Measurements from ENCODE around the gene PACRG. TPM values are rescaled to one million over a fixed set of nuclear protein-coding genes. Genes with fewer than 3 reads are reported as not detected.

PACRG gene
- total RNA-seq, 1 experiment from 2014 or later = not detected

- DNase-seq = no peak
- Histone ChIP-seq H3K4me1 (no peaks in the 10 kb centered on the region), H3K4me3 (ENCODE audit: low read depth, low read length) (no peak overlapping the region), H3K9me3 (no peaks in the 10 kb centered on the region; the same call in 1 of the 2 replicates), H3K36me3 (ENCODE audit: control insufficient read depth, insufficient read depth, low read length) (no peaks in the 10 kb centered on the region), H3K27me3 (replicated peaks; ENCODE audit: control insufficient read depth, insufficient read depth, low read length) (no peaks in the 10 kb centered on the region; the same call in 1 of the 2 replicates)
- no TSS peak for BruUV-seq (replicated peaks)
- ChIA-PET CTCF (no interaction called here), POLR2A (no interaction called here)
- H3K36me3 Mint-ChIP-seq (ENCODE audit: insufficient read depth, unreplicated experiment) = no peaks in the 10 kb centered on the region
- no peak overlapping the region for H3K27ac Mint-ChIP-seq (ENCODE audit: unreplicated experiment)
- no peak overlapping the region for H3K4me3 Mint-ChIP-seq (ENCODE audit: unreplicated experiment)
- peaks cover 11% of the 10 kb centered on the region for H3K27me3 Mint-ChIP-seq (ENCODE audit: insufficient read depth, unreplicated experiment)
- H3K9me3 Mint-ChIP-seq (ENCODE audit: unreplicated experiment) = no peaks in the 10 kb centered on the region
- no peaks in the 10 kb centered on the region for H3K4me1 Mint-ChIP-seq (ENCODE audit: low read depth, unreplicated experiment)
- TF ChIP-seq, protein P1, sequence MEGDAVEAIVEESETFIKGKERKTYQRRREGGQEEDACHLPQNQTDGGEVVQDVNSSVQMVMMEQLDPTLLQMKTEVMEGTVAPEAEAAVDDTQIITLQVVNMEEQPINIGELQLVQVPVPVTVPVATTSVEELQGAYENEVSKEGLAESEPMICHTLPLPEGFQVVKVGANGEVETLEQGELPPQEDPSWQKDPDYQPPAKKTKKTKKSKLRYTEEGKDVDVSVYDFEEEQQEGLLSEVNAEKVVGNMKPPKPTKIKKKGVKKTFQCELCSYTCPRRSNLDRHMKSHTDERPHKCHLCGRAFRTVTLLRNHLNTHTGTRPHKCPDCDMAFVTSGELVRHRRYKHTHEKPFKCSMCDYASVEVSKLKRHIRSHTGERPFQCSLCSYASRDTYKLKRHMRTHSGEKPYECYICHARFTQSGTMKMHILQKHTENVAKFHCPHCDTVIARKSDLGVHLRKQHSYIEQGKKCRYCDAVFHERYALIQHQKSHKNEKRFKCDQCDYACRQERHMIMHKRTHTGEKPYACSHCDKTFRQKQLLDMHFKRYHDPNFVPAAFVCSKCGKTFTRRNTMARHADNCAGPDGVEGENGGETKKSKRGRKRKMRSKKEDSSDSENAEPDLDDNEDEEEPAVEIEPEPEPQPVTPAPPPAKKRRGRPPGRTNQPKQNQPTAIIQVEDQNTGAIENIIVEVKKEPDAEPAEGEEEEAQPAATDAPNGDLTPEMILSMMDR (IDR thresholded peaks at IDR 0.05; ENCODE audit: insufficient read depth in 1 of 2, low read depth in 1 of 2, low read length in 1 of 2, severe bottlenecking in 1 of 2, unreplicated experiment in 1 of 2) = no peak
- intact Hi-C loops (cut with micrococcal nuclease; ENCODE audit: unreplicated experiment) = no loop called here
Observed at GRCh38 chr6:163152701-163153100, 424.9 kb downstream of the PACRG start.

- BruUV-seq (replicated peaks) = no TSS peak
- no peak overlapping the region for H3K4me3 ChIP-seq (ENCODE audit: low read depth, low read length)
- no peaks in the 10 kb centered on the region for H3K9me3 ChIP-seq
- DNase-seq = no peak
- Mint-ChIP-seq H3K4me1 (ENCODE audit: low read depth, unreplicated experiment) (no peaks in the 10 kb centered on the region), H3K27ac (ENCODE audit: unreplicated experiment) (no peak overlapping the region), H3K27me3 (ENCODE audit: insufficient read depth, unreplicated experiment) (peaks cover 16% of the 10 kb centered on the region), H3K36me3 (ENCODE audit: insufficient read depth, unreplicated experiment) (no peaks in the 10 kb centered on the region), H3K9me3 (ENCODE audit: unreplicated experiment) (no peaks in the 10 kb centered on the region), H3K4me3 (ENCODE audit: unreplicated experiment) (no peak overlapping the region)
- ChIA-PET CTCF (no interaction called here), POLR2A (no interaction called here)
- TF ChIP-seq, protein P1 (IDR thresholded peaks at IDR 0.05; ENCODE audit: insufficient read depth in 1 of 2, low read depth in 1 of 2, low read length in 1 of 2, severe bottlenecking in 1 of 2, unreplicated experiment in 1 of 2) = no peak
- H3K36me3 ChIP-seq (ENCODE audit: control insufficient read depth, insufficient read depth, low read length) = no peaks in the 10 kb centered on the region
- H3K27me3 ChIP-seq (replicated peaks; ENCODE audit: control insufficient read depth, insufficient read depth, low read length) = peaks cover 1% of the 10 kb centered on the region; the same call in 1 of the 2 replicates
- H3K4me1 ChIP-seq = no peaks in the 10 kb centered on the region
- intact Hi-C loops (cut with micrococcal nuclease; ENCODE audit: unreplicated experiment) = no loop called here
Observed at GRCh38 chr6:163159110-163159509, 431.3 kb downstream of the PACRG start.

DNA sequence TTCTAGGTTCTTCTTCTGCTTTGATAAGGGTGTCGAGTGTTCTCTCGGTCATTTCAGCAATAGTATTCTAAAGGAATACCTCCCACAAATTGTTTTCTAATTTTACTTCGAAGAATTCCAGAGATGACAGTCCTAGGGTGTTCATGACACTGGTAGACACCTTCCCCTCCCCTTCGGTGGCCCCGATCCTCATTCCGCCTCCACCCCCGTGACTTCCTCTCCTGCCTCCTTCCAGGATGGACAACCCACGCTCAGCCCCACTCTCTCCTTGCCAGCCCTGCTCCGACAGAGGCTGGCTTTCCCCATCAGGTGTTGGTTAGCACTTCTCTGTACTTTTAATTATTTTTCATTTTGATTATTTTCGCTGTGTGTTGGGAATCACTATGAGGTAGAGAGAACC, 431.9 kb downstream of the PACRG start:
- no peaks in the 10 kb centered on the region for H3K36me3 ChIP-seq (ENCODE audit: control insufficient read depth, insufficient read depth, low read length)
- BruUV-seq (replicated peaks) = no TSS peak
- no peak overlapping the region for H3K27ac Mint-ChIP-seq (ENCODE audit: unreplicated experiment)
- H3K27me3 Mint-ChIP-seq (ENCODE audit: insufficient read depth, unreplicated experiment) = peaks cover 16% of the 10 kb centered on the region
- no peak for DNase-seq
- no peak overlapping the region for H3K4me3 Mint-ChIP-seq (ENCODE audit: unreplicated experiment)
- H3K9me3 ChIP-seq = no peaks in the 10 kb centered on the region
- no peak overlapping the region for H3K4me3 ChIP-seq (ENCODE audit: low read depth, low read length)
- H3K4me1 Mint-ChIP-seq (ENCODE audit: low read depth, unreplicated experiment) = no peaks in the 10 kb centered on the region
- POLR2A ChIA-PET = no interaction called here
- intact Hi-C loops (cut with micrococcal nuclease; ENCODE audit: unreplicated experiment) = no loop called here
- TF ChIP-seq, protein P1 (IDR thresholded peaks at IDR 0.05; ENCODE audit: insufficient read depth in 1 of 2, low read depth in 1 of 2, low read length in 1 of 2, severe bottlenecking in 1 of 2, unreplicated experiment in 1 of 2) = no peak
- no peaks in the 10 kb centered on the region for H3K9me3 Mint-ChIP-seq (ENCODE audit: unreplicated experiment)
- H3K27me3 ChIP-seq (replicated peaks; ENCODE audit: control insufficient read depth, insufficient read depth, low read length) = peaks cover 1% of the 10 kb centered on the region; the same call in 1 of the 2 replicates
- H3K4me1 ChIP-seq = no peaks in the 10 kb centered on the region
- no peaks in the 10 kb centered on the region for H3K36me3 Mint-ChIP-seq (ENCODE audit: insufficient read depth, unreplicated experiment)
- CTCF ChIA-PET = no interaction called here

Measured in Caco-2 (cell line).